ENCODE measurements around the gene ZNF442.
"Not testable (repeated sequence)": the region's sequence is repeated elsewhere in the genome, so short reads cannot be mapped to it uniquely, and the experiment has no call there.

ZNF442 gene

GRCh38 chr19:12330340-12330739 is 35.1 kb downstream of the ZNF442 start:
- DNase-seq (ENCODE audit: low read depth, low spot score): no peak

GRCh38 chr19:12325690-12326089 is 39.8 kb downstream of the ZNF442 start:
- DNase-seq (ENCODE audit: low read depth, low spot score): no peak

DNA sequence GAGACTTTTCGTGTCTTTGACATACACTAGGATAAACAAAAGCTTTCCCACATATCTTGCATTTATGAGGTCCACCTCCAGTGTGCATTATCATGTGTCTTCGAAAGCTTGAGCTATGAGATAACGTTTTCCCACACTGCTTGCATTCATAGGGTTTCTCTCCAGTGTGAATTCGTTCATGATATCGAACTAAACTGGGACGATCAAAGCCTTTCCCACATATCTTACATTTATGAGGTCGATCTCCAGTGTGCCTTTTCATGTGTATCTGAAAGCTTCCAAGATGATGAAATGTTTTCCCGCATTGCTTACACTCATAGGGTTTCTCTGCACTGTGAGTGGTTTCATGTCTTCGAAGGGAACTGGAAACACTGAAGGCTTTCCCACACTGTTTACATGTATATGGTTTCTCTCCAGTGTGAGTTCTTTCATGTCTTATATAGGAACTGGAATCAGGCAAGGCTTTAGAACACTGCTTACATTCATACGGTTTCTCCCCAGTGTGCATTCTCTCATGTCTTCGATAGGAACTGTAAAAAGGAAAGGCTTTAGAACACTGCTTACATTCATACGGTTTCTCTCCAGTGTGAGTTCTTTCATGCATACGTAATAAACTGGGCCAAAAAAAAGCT is 46.6 kb downstream of the ZNF442 start:
- no peak for DNase-seq (ENCODE audit: low read depth, low spot score)

DNA sequence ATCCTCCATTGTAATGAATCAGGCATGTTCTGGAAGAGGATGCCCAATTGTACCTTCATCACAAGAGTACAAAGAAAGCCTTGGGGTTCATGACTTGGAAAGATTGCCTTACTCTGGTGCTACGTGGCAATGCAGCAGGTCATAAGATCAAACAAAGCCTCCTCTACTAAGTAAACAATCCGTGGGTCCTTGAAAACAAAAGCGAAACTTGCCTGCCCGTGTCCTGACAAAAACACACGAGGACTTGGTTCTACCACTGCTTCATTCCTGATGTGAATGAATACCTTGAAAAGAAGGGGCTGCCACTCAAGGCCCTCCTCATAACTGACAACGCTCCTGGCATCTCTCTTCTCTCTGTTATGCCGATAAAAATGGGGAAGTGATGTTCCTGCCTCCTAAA is 50.9 kb downstream of the ZNF442 start:
- no peak for DNase-seq (ENCODE audit: low read depth, low spot score)

- not testable (repeated sequence) for DNase-seq (ENCODE audit: low read depth, low spot score)
Observed at GRCh38 chr19:12308891-12309290, 56.6 kb downstream of the ZNF442 start.
